ENCODE results near the gene RNF214.

Gene RNF214

DNA sequence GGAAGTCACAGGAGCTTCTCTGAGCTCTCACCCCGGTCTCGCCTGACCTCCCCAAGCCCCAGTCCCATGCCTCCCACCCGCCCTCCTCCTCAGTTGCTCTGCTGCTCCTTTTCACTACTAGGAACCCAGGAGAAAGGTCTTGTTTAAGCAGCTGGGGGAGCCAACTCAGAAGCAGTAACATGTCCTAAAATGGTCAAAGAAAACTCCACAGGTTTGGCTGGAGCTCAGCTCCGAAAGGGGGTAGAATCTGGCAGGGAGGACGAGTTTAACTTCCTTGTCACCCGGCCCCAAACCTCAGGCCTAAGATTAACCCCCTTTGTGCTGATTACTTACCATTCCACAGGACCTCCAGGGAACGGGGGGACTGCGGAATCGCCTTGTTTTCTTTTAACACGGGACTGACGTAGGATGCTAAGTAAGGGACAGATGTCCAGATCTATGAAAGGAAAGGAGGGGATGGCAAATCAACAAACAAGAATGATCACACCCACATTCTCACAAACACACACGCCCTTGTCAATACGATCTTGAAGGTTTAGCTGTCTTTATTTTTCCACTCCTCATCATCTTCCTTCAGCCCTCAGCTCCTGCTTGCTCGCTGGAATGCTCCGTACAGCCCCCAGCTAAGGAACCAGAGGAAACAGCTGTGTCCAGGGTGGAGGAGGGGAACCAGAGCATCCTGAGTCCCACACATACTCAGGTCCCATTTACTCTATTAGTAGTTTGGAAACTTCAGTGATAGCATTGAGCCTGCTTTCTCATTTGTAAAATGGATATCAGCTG, 14.1 kb upstream of the RNF214 start:
- Histone ChIP-seq H3K9me3 (ENCODE audit: control insufficient read depth, insufficient read depth, low read length) (no peaks in the 10 kb centered on the region), H3K9ac (ENCODE audit: low read depth, low read length) (no peak overlapping the region), H3K36me3 (ENCODE audit: insufficient read depth, low read length) (peaks cover 20% of the 10 kb centered on the region), H3K4me1 (ENCODE audit: insufficient read depth, low read length) (no peaks in the 10 kb centered on the region)

DNA sequence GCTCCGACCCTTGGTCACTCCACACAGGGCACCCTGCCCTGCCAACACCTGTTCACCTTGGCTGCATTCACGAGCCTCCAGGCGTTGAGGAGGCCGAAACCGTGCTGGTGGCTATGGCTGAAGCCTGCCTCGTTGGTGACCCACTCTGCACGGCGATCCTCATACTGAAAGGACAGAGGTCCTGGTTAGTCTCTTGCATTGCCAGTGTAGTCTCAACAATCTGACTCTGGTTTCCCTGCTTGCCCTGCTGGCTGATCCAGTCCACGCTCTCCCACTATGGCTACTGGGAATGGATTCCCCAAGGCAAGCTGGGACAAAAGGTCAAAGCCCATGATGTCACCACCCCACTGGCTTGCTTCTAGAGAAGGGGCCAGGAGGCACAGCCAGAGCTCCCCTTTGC, 13.5 kb upstream of the RNF214 start:
- Histone ChIP-seq H3K36me3 (ENCODE audit: insufficient read depth, low read length) (peaks cover 26% of the 10 kb centered on the region), H3K9ac (ENCODE audit: low read depth, low read length) (no peak overlapping the region), H3K9me3 (ENCODE audit: control insufficient read depth, insufficient read depth, low read length) (no peaks in the 10 kb centered on the region), H3K4me1 (ENCODE audit: insufficient read depth, low read length) (no peaks in the 10 kb centered on the region)

DNA sequence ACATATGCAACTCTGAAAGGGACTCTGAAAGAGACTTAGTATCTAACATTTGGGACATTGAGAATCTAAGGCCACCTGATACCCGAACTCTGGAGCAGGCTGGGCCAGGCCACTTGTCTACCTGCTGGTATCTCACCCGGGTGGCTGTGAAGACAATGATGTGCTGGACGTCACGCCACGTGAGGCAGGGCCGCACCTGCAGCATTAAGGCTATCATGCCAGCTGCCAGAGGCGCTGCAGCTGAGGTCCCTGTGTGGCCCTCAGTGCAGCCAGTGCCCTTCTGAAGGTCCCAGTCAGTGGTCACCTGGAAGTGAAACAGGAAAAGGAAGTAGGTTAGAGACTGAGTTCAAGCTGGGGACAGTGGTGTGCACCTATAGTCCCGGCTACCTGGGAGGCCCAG, 13.0 kb upstream of the RNF214 start:
- no peak overlapping the region for H3K9ac ChIP-seq (ENCODE audit: low read depth, low read length)
- H3K9me3 ChIP-seq (ENCODE audit: control insufficient read depth, insufficient read depth, low read length): no peaks in the 10 kb centered on the region
- no peaks in the 10 kb centered on the region for H3K4me1 ChIP-seq (ENCODE audit: insufficient read depth, low read length)
- H3K36me3 ChIP-seq (ENCODE audit: insufficient read depth, low read length): peaks cover 26% of the 10 kb centered on the region

DNA sequence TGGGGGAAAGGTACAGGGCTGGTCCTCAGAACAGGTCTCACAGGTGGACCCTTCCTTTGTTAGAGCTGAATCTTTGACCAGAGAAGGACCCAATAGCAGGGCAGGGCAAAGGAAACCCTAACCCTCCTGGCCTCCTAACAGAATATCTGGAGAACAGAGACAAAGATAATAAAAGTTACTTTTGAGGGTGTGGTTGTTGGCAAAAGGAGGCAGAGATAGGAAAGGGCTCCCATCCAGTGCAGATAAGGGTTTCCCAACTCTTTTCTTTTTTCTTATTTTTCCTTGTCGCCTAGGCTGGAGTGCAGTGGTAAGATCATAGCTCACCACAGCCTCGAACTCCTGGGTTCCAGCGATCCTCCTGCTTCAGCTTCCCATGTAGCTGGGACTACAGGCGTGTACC, 12.5 kb upstream of the RNF214 start:
- peaks cover 26% of the 10 kb centered on the region for H3K36me3 ChIP-seq (ENCODE audit: insufficient read depth, low read length)
- no peak overlapping the region for H3K9ac ChIP-seq (ENCODE audit: low read depth, low read length)
- no peaks in the 10 kb centered on the region for H3K4me1 ChIP-seq (ENCODE audit: insufficient read depth, low read length)
- H3K9me3 ChIP-seq (ENCODE audit: control insufficient read depth, insufficient read depth, low read length): no peaks in the 10 kb centered on the region

DNA sequence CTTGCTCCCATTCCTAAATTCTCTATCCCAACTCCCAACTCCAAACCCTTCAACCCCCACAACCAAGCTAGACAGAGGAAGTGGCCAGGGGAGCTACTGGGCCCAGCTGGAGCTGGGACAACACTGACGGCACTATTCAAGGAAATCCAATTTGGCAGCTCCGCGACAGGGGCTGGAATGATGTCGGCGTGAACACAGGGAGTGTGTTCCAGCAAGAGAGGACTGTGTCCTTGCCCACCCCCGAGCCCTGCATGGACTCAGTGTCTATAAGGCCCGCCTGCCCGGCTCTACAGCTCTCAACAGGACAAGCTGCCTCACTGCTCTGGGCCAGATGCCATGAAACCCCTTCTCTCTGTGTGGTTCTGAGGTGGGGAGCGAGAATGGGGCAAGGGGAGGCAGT, 11.9 kb upstream of the RNF214 start:
- H3K4me1 ChIP-seq (ENCODE audit: insufficient read depth, low read length): no peaks in the 10 kb centered on the region
- no peaks in the 10 kb centered on the region for H3K9me3 ChIP-seq (ENCODE audit: control insufficient read depth, insufficient read depth, low read length)
- peaks cover 26% of the 10 kb centered on the region for H3K36me3 ChIP-seq (ENCODE audit: insufficient read depth, low read length)
- H3K9ac ChIP-seq (ENCODE audit: low read depth, low read length): no peak overlapping the region

DNA sequence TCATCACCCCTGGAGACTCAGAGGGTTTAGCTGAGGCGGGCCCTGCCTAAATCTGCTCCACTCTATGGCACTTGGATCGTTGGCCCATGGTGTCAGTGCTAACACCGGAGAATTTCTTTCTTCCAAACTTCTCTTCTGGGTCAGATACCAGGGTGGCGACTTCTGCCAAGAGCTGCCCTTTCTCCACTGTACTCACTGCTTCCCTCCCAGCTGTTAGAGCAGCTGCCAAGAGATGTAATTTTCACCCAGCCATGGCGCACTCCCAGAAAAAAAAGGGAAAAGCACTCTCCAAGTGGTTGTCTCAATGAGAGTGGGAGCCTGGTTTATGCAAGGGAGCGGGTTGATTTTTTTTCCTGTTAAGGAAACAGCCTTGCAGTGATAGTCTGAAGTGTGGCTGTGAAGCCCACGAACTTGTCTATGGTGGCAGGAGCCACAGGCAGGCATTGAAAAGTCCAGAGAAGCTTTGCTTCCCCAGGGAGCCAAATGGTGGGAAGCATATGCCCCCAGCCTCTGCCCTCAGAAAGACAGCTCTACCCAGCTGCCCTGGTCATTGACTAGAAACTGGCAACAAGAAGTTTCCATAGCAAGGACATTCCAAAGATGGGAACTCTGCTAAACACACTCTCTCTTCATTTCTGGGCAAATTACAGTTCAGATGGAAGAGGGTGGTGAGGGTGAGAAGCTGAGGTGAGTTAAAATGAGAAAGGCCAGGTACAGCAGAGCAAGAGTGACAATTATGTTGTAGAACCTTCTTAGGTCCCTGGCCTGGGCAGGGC, 11.3 kb upstream of the RNF214 start:
- H3K9me3 ChIP-seq (ENCODE audit: control insufficient read depth, insufficient read depth, low read length): no peaks in the 10 kb centered on the region
- H3K9ac ChIP-seq (ENCODE audit: low read depth, low read length): no peak overlapping the region
- peaks cover 22% of the 10 kb centered on the region for H3K36me3 ChIP-seq (ENCODE audit: insufficient read depth, low read length)
- H3K4me1 ChIP-seq (ENCODE audit: insufficient read depth, low read length): no peaks in the 10 kb centered on the region

DNA sequence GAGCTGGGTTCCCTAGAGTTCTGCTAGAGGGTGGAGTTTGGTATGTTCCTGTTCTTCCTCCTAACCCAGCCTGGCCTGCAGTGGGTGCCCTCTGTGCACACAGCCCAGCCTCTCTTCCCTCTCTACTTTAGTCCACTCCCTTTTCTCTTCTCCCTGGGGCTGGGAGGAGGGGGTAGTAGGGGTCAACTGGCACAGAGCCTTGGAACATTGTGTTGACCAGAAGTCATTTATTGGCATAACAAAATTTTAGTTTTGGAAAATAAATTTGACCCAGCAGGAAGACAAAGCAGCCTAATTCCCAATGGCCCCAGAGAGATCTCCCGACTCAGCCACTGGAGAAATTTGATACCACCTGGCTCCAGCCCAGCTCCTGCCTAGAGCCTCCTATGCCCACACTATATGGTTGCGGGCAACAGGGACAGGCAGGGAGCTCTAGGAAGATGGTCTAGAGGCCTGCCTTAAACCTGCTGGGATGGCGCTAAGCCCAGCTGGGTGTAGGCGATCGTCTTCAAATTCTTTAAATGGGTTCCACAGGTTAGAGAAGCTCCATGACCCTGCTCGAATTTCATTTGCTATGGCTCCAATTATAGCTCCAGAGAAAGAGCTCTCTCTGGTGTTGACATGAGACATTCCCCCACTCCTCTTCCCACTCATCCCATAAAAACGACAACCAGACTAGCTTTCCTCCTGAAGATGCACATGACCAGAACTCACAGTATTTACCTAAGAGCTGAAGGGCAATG, 10.5 kb upstream of the RNF214 start:
- Histone ChIP-seq H3K4me1 (ENCODE audit: insufficient read depth, low read length) (no peaks in the 10 kb centered on the region), H3K9ac (ENCODE audit: low read depth, low read length) (no peak overlapping the region), H3K9me3 (ENCODE audit: control insufficient read depth, insufficient read depth, low read length) (no peaks in the 10 kb centered on the region), H3K36me3 (ENCODE audit: insufficient read depth, low read length) (peaks cover 21% of the 10 kb centered on the region)

DNA sequence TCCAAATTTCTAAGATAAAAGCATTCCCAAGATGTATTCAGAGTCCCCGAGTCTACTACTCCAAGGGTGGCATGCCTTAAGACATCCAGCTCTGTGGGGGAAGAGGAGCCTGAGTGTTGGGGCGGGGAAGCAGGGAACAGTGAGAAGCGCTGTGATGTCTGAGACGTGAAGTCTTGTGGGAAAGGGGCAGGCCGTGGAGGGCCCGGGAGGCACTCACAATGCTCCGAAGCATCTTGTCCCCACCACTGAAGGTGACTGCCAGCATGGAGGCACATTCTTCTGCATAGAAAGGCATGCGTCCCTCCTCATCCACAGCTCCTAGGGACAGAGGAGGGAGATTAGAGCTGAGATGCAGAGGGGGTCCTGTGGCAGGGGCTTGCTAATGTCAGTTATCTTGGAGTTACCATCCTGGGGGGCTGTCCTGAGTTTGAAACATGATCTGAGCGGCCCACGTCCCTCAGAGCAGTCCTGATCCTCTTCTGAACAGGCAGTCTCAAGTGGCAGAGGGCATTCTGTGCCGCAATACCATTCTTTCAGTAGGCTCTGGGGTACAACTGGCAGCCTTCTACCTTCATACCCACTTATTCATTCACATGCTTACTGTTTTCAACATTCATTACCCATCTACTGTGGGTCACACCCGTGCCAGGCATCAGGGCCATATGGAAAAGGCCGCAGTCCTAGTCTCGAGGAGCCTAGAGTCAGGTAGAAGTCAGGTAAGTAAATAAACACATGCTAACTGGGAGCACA, 9.3 kb upstream of the RNF214 start:
- Histone ChIP-seq H3K36me3 (ENCODE audit: insufficient read depth, low read length) (peaks cover 20% of the 10 kb centered on the region), H3K4me1 (ENCODE audit: insufficient read depth, low read length) (no peaks in the 10 kb centered on the region), H3K9me3 (ENCODE audit: control insufficient read depth, insufficient read depth, low read length) (no peaks in the 10 kb centered on the region), H3K9ac (ENCODE audit: low read depth, low read length) (no peak overlapping the region)

DNA sequence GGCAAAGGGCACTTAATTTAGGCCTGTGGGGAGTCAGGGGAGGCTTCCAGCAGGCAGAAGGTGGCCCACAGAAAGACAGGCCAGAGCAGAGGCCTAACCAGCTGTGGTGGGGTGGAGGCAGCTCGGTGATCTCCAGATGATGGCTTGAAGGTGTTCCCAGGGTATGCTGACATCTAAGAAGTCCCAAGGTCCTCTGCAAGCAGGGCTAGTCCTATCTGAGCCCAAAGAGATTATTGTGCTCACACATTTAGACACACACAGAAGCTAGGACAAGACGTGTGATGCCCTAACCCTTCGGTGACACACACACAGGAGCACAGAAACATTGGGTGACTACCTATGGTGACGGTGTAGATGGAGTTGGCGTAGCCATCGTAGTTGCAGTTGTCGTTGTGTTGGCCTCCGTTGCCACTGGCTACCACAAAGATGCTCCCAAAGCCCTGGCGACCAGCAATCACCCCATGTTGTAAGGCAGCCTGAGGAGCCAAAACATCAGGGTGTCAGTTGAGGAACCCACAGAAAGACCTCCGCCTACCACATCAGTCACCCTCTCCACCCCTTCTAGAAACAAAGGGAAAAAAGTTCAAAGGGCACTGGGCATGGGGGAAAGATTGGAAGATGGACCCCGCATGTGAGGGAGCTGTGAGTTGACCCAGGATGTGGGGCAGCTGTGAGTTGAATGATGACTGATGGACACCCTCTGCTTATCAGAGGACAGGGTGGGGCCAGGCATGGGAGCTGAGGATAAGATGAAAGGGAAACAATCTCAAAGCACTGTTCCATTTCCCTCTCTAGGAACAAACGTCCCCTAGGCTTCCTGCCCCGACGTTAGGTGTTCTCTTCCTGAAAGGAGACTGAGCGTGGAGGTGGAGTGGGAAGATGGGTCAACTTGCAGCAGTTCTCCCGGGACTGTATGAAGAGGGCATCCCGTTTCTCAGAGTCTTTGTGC, 8.5 kb upstream of the RNF214 start:
- Histone ChIP-seq H3K9ac (ENCODE audit: low read depth, low read length) (no peak overlapping the region), H3K9me3 (ENCODE audit: control insufficient read depth, insufficient read depth, low read length) (no peaks in the 10 kb centered on the region), H3K4me1 (ENCODE audit: insufficient read depth, low read length) (no peaks in the 10 kb centered on the region), H3K36me3 (ENCODE audit: insufficient read depth, low read length) (peaks cover 13% of the 10 kb centered on the region)

DNA sequence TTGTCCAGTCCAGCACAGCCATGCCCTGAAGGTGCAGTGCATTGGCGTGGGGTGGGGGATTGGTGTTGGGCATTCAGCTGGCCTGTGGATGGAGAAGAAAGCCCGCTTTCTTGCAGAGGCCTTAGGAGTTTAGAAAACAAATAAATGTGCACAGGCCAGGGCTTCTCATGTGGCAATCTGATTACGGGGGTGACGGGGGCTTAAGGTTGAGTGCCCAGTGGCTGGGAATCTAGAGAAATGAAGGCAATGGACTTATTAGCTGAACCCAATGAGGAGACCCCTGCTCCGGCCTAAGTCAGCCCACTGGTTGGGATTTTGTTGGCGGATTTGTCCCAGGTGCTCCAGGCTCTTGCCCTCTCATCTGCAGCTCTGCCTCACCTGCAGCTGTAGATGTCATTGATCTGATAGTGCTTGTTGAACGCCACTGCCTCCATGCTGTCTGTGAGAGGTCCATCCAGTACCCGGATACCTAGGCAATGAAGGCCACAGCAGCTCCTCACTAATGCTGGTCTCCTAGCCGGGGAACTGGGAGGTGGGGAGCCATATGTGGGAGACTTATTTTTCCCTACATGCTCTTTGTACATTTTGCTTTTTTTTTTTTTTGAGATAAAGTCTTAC, 6.8 kb upstream of the RNF214 start:
- Histone ChIP-seq H3K9me3 (ENCODE audit: control insufficient read depth, insufficient read depth, low read length) (no peaks in the 10 kb centered on the region), H3K36me3 (ENCODE audit: insufficient read depth, low read length) (peaks cover 6% of the 10 kb centered on the region), H3K4me1 (ENCODE audit: insufficient read depth, low read length) (no peaks in the 10 kb centered on the region), H3K9ac (ENCODE audit: low read depth, low read length) (no peak overlapping the region)

DNA sequence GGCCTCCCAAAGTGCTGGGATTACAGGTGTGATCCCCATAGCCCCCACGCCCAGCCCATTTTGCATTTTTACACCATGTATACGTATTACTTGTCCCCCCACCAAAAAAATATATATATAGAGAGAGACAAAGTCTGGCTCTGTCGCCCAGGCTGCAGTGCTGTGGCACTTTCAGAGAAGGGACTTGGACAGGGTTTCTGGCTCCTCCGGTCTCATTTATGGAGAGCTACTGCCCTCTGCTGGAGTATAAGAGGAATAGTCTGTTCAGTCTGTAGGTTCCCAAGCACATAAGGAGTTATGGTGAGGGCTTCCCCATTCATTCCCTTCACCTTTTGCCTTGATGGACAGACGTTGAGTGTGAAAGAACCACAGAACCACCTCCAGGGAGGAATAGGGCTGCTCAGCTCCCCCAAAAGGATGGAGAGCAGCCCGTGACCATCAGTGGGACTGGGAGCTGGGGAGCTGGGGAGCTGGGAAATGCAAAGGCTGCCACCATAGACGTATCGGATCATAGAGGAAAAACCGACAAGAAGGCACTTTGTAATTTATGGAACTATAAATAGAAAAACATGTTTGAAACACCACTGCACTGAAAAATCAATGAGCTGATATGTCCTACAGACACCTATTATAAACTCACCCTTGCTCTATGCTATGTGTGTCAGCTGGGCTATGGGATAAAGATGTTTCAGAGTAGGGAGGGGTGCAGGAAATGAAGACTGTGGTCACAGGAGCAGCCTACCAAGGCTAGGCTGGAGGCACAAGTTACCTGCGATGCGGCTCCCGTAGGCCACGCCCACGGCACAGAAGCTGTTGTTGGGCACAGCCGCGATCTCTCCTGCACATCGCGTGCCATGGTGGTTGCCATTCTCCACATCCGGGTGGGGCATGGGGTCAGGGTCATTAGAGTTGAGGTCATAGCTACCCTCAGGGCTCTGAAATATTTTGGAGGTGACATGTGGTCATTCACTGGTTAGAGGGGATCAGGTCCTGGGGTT, 5.8 kb upstream of the RNF214 start:
- H3K36me3 ChIP-seq (ENCODE audit: insufficient read depth, low read length): peaks cover 6% of the 10 kb centered on the region
- H3K4me1 ChIP-seq (ENCODE audit: insufficient read depth, low read length): 0 out of 2 replicates have a peak, but pooled peaks cover 2% of the 10 kb centered on the region
- no peaks in the 10 kb centered on the region for H3K9me3 ChIP-seq (ENCODE audit: control insufficient read depth, insufficient read depth, low read length)
- H3K9ac ChIP-seq (ENCODE audit: low read depth, low read length): no peak overlapping the region

DNA sequence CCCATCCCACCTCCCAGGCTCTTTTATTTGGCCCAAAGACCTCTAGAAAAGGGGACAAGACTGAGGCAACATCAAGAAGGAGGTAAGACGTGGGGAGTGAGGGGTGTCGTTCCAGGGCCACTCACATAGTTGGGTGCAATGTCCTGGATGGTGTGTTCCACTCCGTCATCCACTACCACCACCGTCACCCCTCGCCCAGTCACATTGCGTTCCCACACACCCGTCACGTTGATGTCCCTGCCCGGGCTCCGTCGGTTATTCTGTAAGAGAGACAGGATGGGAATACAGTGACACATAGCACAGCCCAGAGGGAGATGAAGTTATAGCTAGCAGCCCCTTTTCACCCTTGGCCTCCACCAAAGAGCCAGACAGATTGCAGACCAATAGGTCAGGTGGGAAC, 4.4 kb upstream of the RNF214 start:
- Histone ChIP-seq H3K4me1 (ENCODE audit: insufficient read depth, low read length) (0 out of 2 replicates have a peak, but pooled peaks cover 2% of the 10 kb centered on the region), H3K9ac (ENCODE audit: low read depth, low read length) (no peak overlapping the region), H3K9me3 (ENCODE audit: control insufficient read depth, insufficient read depth, low read length) (no peaks in the 10 kb centered on the region), H3K36me3 (ENCODE audit: insufficient read depth, low read length) (peaks cover 6% of the 10 kb centered on the region)

Data from ES-I3 (cell line).